Vagina (tissue), 2 donors: Measurements from ENCODE around the gene QRFP. TPM values are rescaled to one million over a fixed set of nuclear protein-coding genes. Genes with fewer than 3 reads are reported as not detected.

Experiments used
- DNase-seq, 2 donors: peaks; one replicate each; pipeline ENCODE4 v3.0.0-alpha.2; 2017; ENCODE audit errors: extremely low spot score in 2 of 2
- H3K27ac ChIP-seq: fragments of 200-600 bp; sonication (generic); one replicate; pipeline ENCODE4 v1.5.1; 2019
- H3K27me3 ChIP-seq: fragments of 200-600 bp; sonication (generic); one replicate; pipeline ENCODE4 v1.5.1; 2019
- H3K36me3 ChIP-seq, 2 donors: fragments of 200-600 bp; sonication (generic); one replicate each; pipeline ENCODE4 v1.5.1; 2017 to 2019
- H3K4me1 ChIP-seq: fragments of 200-600 bp; sonication (generic); one replicate; pipeline ENCODE4 v1.5.1; 2019
- H3K4me3 ChIP-seq, 2 donors: fragments of 200-600 bp; sonication (generic); 1 replicate in 1 of 2; 2 replicates in 1 of 2; pipeline ENCODE4 v1.5.1; 2016 to 2019
- H3K9me3 ChIP-seq: fragments of 200-600 bp; sonication (generic); one replicate; pipeline ENCODE4 v1.5.1; 2019
- CTCF ChIP-seq, 3 experiments: fragments of 450-650 bp in 2 of 3; fragments of 200-600 bp in 1 of 3; sonication (generic) in 1 of 3; IDR thresholded peaks; one replicate each; pipeline ENCODE4 v1.5.1; 2017 to 2019; ENCODE audit warnings: antibody characterized with exemption in 3 of 3, mild to moderate bottlenecking in 2 of 3, moderate library complexity in 2 of 3
- POLR2A ChIP-seq, 2 donors: fragments of 450-650 bp; IDR thresholded peaks; one replicate each; pipeline ENCODE4 v1.6.1; 2017; ENCODE audit warnings: antibody characterized with exemption in 2 of 2, mild to moderate bottlenecking in 2 of 2, moderate library complexity in 2 of 2
- POLR2AphosphoS5 ChIP-seq, 2 donors: sonication (generic); formaldehyde crosslinking; IDR thresholded peaks; one replicate each; pipeline ENCODE4 v1.9.0; 2017; ENCODE audit warnings: antibody characterized with exemption in 2 of 2, mild to moderate bottlenecking in 2 of 2, low read depth in 1 of 2; ENCODE audit not compliant: insufficient read depth in 1 of 2
- intact Hi-C: fragments of 100-400 bp; cut with DNase I; formaldehyde crosslinking; loops from one replicate; pipeline ENCODE4 v1.15.1; 2023
- total RNA-seq: library from RNA; depleted of rRNA; stranded (reverse); fragments of >200 nt; gene quantifications from one replicate; pipeline ENCODE4 v1.2.3, GENCODE V29; 2016

QRFP gene
- total RNA-seq, 1 donor from 2014 or later: not detected

- intact Hi-C loops: no loop called here
- no peak for TF ChIP-seq POLR2AphosphoS5 (IDR thresholded peaks at IDR 0.05; ENCODE audit: insufficient read depth in 1 of 2, low read depth in 1 of 2)
- TF ChIP-seq POLR2A (IDR thresholded peaks at IDR 0.05): no peak
- no peak for TF ChIP-seq CTCF (IDR thresholded peaks at IDR 0.05)
- no peak for DNase-seq
- no peaks in the 10 kb centered on the region for H3K36me3 ChIP-seq
- H3K27me3 ChIP-seq: no peaks in the 10 kb centered on the region
- H3K9me3 ChIP-seq: no peaks in the 10 kb centered on the region
- H3K4me1 ChIP-seq: peaks cover 7% of the 10 kb centered on the region
- H3K4me3 ChIP-seq: no peak overlapping the region
- H3K27ac ChIP-seq: no peak overlapping the region
Measured at GRCh38 chr9:130908146-130908877, 11.7 kb upstream of the QRFP start.

GRCh38 chr9:130906735-130907416 is 10.3 kb upstream of the QRFP start:
- H3K27me3 ChIP-seq: no peaks in the 10 kb centered on the region
- no peak for DNase-seq
- H3K4me3 ChIP-seq: no peak overlapping the region
- H3K36me3 ChIP-seq: no peaks in the 10 kb centered on the region
- H3K4me1 ChIP-seq: no peaks in the 10 kb centered on the region
- no peak for TF ChIP-seq POLR2A (IDR thresholded peaks at IDR 0.05)
- TF ChIP-seq POLR2AphosphoS5 (IDR thresholded peaks at IDR 0.05; ENCODE audit: insufficient read depth in 1 of 2, low read depth in 1 of 2): no peak
- no peak for TF ChIP-seq CTCF (IDR thresholded peaks at IDR 0.05)
- no peaks in the 10 kb centered on the region for H3K9me3 ChIP-seq
- intact Hi-C loops: no loop called here
- H3K27ac ChIP-seq: no peak overlapping the region

GRCh38 chr9:130905902-130906734 is 9.5 kb upstream of the QRFP start:
- Histone ChIP-seq H3K4me3 (no peak overlapping the region), H3K27me3 (no peaks in the 10 kb centered on the region), H3K9me3 (no peaks in the 10 kb centered on the region), H3K4me1 (no peaks in the 10 kb centered on the region), H3K27ac (no peak overlapping the region), H3K36me3 (no peaks in the 10 kb centered on the region)
- intact Hi-C loops: no loop called here
- TF ChIP-seq POLR2AphosphoS5 (IDR thresholded peaks at IDR 0.05; ENCODE audit: insufficient read depth in 1 of 2, low read depth in 1 of 2): no peak
- no peak for TF ChIP-seq POLR2A (IDR thresholded peaks at IDR 0.05)
- TF ChIP-seq CTCF (IDR thresholded peaks at IDR 0.05): no peak
- DNase-seq: no peak

- DNase-seq: no peak
- no peaks in the 10 kb centered on the region for H3K27me3 ChIP-seq
- no peak for TF ChIP-seq POLR2AphosphoS5 (IDR thresholded peaks at IDR 0.05; ENCODE audit: insufficient read depth in 1 of 2, low read depth in 1 of 2)
- no peak for TF ChIP-seq CTCF (IDR thresholded peaks at IDR 0.05)
- TF ChIP-seq POLR2A (IDR thresholded peaks at IDR 0.05): no peak
- H3K36me3 ChIP-seq: no peaks in the 10 kb centered on the region
- intact Hi-C loops: no loop called here
- H3K27ac ChIP-seq: no peak overlapping the region
- H3K9me3 ChIP-seq: no peaks in the 10 kb centered on the region
- no peaks in the 10 kb centered on the region for H3K4me1 ChIP-seq
- H3K4me3 ChIP-seq: no peak overlapping the region
Measured at GRCh38 chr9:130905125-130905901, 8.7 kb upstream of the QRFP start.
